ENCODE measurements around the gene MAST4. TPM values are rescaled to one million over a fixed set of nuclear protein-coding genes. Genes with fewer than 3 reads are reported as not detected.

Gene MAST4
- total RNA-seq, 1 donor = 12.7 TPM

DNA sequence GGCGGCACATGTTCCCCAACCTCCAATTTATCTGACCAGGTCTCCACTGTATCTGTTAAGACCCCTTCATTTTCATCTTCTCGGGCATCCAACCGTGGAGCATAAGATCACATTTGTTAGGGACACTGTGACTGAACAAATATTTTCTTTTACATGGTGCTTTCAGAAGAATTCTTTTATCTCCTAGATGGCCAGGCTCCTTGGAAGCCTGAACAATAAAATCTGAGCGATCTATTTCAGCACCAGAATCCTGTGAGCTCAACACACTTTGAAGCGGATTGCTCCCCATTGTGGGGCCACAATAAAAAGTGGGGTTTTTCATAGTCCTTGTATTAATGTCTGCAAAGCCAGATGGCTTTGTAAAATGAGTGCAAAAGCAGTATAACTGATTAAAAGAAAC is 326.7 kb downstream of the MAST4 start:
- H3K9me3 ChIP-seq (ENCODE audit: low read depth, low read length) = no peaks in the 10 kb centered on the region
- H2AFZ ChIP-seq (ENCODE audit: low read length) = no peak overlapping the region
- DNase-seq (ENCODE audit: insufficient read length, low spot score, missing footprints) = no peak
- H3K4me2 ChIP-seq (ENCODE audit: insufficient read depth, low read length) = no peak overlapping the region
- no peaks in the 10 kb centered on the region for H4K20me1 ChIP-seq (ENCODE audit: insufficient read depth, low read length)
- H3K27me3 ChIP-seq (ENCODE audit: insufficient read depth, low read length) = no peaks in the 10 kb centered on the region
- H3K36me3 ChIP-seq (ENCODE audit: insufficient read depth, low read length) = no peaks in the 10 kb centered on the region
- no peak overlapping the region for H3K27ac ChIP-seq (ENCODE audit: low read depth, low read length)
- H3K79me2 ChIP-seq (ENCODE audit: insufficient read depth, low read length) = no peaks in the 10 kb centered on the region
- TF ChIP-seq, protein P1, sequence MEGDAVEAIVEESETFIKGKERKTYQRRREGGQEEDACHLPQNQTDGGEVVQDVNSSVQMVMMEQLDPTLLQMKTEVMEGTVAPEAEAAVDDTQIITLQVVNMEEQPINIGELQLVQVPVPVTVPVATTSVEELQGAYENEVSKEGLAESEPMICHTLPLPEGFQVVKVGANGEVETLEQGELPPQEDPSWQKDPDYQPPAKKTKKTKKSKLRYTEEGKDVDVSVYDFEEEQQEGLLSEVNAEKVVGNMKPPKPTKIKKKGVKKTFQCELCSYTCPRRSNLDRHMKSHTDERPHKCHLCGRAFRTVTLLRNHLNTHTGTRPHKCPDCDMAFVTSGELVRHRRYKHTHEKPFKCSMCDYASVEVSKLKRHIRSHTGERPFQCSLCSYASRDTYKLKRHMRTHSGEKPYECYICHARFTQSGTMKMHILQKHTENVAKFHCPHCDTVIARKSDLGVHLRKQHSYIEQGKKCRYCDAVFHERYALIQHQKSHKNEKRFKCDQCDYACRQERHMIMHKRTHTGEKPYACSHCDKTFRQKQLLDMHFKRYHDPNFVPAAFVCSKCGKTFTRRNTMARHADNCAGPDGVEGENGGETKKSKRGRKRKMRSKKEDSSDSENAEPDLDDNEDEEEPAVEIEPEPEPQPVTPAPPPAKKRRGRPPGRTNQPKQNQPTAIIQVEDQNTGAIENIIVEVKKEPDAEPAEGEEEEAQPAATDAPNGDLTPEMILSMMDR (IDR thresholded peaks at IDR 0.05; ENCODE audit: extremely low read depth, low read depth, low read length) = no peak
- H3K4me1 ChIP-seq (ENCODE audit: insufficient read depth, low read length) = no peaks in the 10 kb centered on the region
- H3K4me3 ChIP-seq (ENCODE audit: insufficient read depth, low read length) = no peak overlapping the region

DNA sequence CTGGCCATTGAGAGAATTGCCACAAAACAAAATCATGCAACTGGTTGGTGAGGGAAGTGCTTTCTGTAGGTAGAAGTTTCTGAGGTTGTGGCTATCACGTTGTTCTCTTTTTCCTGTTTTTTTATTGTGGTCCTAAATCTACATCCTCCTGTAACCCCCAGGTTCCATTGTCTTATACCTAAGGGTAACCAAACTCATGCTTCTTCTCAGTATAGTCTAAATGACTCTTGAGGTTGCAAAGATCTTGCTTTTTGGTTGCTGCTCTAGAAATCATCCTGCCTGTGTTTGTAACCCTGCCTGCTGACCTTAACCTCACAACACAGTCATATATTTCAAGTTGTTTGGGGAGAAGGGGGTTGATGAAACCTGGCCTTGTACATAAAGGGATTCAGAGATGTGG is 327.3 kb downstream of the MAST4 start:
- H3K4me2 ChIP-seq (ENCODE audit: insufficient read depth, low read length) = no peak overlapping the region
- no peaks in the 10 kb centered on the region for H3K27me3 ChIP-seq (ENCODE audit: insufficient read depth, low read length)
- TF ChIP-seq, protein P1 (IDR thresholded peaks at IDR 0.05; ENCODE audit: extremely low read depth, low read depth, low read length) = no peak
- no peak overlapping the region for H3K4me3 ChIP-seq (ENCODE audit: insufficient read depth, low read length)
- H3K9me3 ChIP-seq (ENCODE audit: low read depth, low read length) = no peaks in the 10 kb centered on the region
- H4K20me1 ChIP-seq (ENCODE audit: insufficient read depth, low read length) = no peaks in the 10 kb centered on the region
- no peak for DNase-seq (ENCODE audit: insufficient read length, low spot score, missing footprints)
- no peaks in the 10 kb centered on the region for H3K79me2 ChIP-seq (ENCODE audit: insufficient read depth, low read length)
- H2AFZ ChIP-seq (ENCODE audit: low read length) = no peak overlapping the region
- no peaks in the 10 kb centered on the region for H3K36me3 ChIP-seq (ENCODE audit: insufficient read depth, low read length)
- H3K27ac ChIP-seq (ENCODE audit: low read depth, low read length) = no peak overlapping the region
- H3K4me1 ChIP-seq (ENCODE audit: insufficient read depth, low read length) = no peaks in the 10 kb centered on the region

DNA sequence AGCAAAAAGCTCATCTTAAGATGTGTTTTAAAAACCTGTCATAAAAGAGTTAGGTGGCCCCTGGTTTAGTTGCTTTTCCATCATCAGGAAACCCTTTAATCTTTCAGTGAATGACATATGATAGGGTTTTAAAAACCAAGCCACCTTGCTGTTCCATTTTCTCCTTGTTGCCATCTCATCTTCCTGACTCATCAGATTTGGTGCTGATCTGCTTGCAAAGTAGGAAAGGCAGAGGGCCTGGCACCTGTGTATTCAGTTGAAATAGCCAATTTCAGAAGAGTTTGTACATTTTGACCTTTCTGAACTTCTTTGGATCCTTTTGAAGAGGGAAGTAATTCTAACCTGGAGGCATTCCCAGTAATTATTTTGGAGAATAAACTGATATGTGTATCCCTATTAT is 327.7 kb downstream of the MAST4 start:
- Histone ChIP-seq H4K20me1 (ENCODE audit: insufficient read depth, low read length) (no peaks in the 10 kb centered on the region), H3K27me3 (ENCODE audit: insufficient read depth, low read length) (no peaks in the 10 kb centered on the region), H2AFZ (ENCODE audit: low read length) (no peak overlapping the region), H3K4me2 (ENCODE audit: insufficient read depth, low read length) (no peak overlapping the region), H3K36me3 (ENCODE audit: insufficient read depth, low read length) (no peaks in the 10 kb centered on the region), H3K79me2 (ENCODE audit: insufficient read depth, low read length) (no peaks in the 10 kb centered on the region), H3K9me3 (ENCODE audit: low read depth, low read length) (no peaks in the 10 kb centered on the region), H3K27ac (ENCODE audit: low read depth, low read length) (no peak overlapping the region), H3K4me1 (ENCODE audit: insufficient read depth, low read length) (no peaks in the 10 kb centered on the region), H3K4me3 (ENCODE audit: insufficient read depth, low read length) (no peak overlapping the region)
- DNase-seq (ENCODE audit: insufficient read length, low spot score, missing footprints) = no peak
- TF ChIP-seq, protein P1 (IDR thresholded peaks at IDR 0.05; ENCODE audit: extremely low read depth, low read depth, low read length) = no peak

DNA sequence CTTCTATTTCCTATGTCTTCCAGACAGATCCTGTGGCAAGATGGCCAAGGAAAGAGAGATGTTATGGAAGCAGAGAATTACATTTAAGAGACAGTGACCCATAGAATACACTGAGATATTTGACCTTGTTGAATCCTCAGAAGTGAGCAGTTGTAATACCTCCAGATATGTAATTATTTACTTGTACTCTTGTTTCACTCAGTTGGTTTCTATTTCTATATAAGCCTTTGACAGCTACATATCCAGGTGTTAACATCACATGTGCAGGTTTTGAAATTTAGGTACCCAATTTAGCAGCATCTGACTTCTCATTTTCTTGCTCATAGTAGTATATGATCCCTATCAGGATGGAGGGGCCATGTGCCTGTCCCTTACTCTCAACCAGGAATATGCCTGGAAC is 330.9 kb downstream of the MAST4 start:
- TF ChIP-seq, protein P1 (IDR thresholded peaks at IDR 0.05; ENCODE audit: extremely low read depth, low read depth, low read length) = no peak
- Histone ChIP-seq H3K27me3 (ENCODE audit: insufficient read depth, low read length) (no peaks in the 10 kb centered on the region), H3K27ac (ENCODE audit: low read depth, low read length) (no peak overlapping the region), H3K9me3 (ENCODE audit: low read depth, low read length) (no peaks in the 10 kb centered on the region), H3K4me3 (ENCODE audit: insufficient read depth, low read length) (no peak overlapping the region), H3K79me2 (ENCODE audit: insufficient read depth, low read length) (no peaks in the 10 kb centered on the region), H3K4me1 (ENCODE audit: insufficient read depth, low read length) (no peaks in the 10 kb centered on the region), H2AFZ (ENCODE audit: low read length) (no peak overlapping the region), H3K36me3 (ENCODE audit: insufficient read depth, low read length) (no peaks in the 10 kb centered on the region), H3K4me2 (ENCODE audit: insufficient read depth, low read length) (no peak overlapping the region), H4K20me1 (ENCODE audit: insufficient read depth, low read length) (no peaks in the 10 kb centered on the region)
- DNase-seq (ENCODE audit: insufficient read length, low spot score, missing footprints) = no peak
